ENCODE data around the gene SKAP1. TPM values are rescaled to one million over a fixed set of nuclear protein-coding genes. Genes with fewer than 3 reads are reported as not detected.
"Not testable (repeated sequence)": the region's sequence is repeated elsewhere in the genome, so short reads cannot be mapped to it uniquely, and the experiment has no call there.

SKAP1 gene
- total and polyA plus RNA-seq, 4 donors: 4.4 to 36.1 (median 24.7) TPM

DNA sequence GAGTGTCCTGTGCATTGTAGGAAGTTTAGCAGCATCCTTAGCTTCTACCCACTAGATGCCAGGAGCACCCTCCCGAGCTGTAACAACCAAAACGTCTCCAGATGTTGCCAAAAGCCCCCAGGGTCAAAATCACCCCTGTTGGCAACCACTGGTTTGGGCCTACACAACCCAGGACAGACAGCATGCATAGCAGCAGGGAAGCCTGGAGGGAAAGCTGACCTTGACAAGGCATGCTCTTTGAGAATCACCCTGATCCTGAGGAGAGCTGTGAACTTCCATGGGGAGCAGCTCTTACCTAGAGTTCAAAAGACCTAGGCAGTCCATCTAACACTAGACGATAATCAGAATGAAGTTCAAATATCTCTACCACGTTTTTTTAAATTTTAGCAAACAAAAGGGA is 9.2 kb downstream of the SKAP1 start:
- Histone ChIP-seq H3K4me1 (ENCODE audit: control insufficient read depth, insufficient read depth, low read length) (no peaks in the 10 kb centered on the region), H3K4me3 (ENCODE audit: low read depth, low read length) (no peak overlapping the region), H3K27me3 (ENCODE audit: control insufficient read depth, insufficient read depth, low read length) (no peaks in the 10 kb centered on the region), H3K9me3 (ENCODE audit: control insufficient read depth, insufficient read depth, low read length) (no peaks in the 10 kb centered on the region), H3K27ac (ENCODE audit: low read depth, low read length) (no peak overlapping the region), H3K36me3 (ENCODE audit: control insufficient read depth, insufficient read depth, low read length) (no peaks in the 10 kb centered on the region)
- DNase-seq (ENCODE audit: low read depth in 4 of 6, low spot score in 6 of 6): no peak
- 30% methylated on average over 2 of the region's 4 CpGs for WGBS (ENCODE audit: insufficient coverage)

DNA sequence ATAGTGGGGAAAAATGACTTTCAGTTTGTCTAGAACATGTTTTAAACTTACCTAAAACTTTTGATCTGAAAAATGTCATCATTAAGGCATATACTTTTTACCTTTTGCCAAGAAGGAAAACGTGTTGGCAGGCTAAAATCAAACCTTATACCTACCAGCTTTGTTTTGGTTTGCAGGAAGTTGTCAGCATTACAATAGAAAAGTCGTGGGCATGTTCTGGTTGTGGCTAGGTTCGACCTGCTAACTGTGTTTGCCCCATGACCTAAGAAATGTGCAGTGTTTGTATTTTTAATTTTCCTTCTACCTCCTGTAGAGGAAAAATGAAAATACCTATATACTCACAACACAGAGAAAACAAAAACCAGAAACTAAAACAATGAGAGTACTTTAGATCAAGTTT is 13.0 kb downstream of the SKAP1 start:
- Histone ChIP-seq H3K4me3 (ENCODE audit: low read depth, low read length) (no peak overlapping the region), H3K27me3 (ENCODE audit: control insufficient read depth, insufficient read depth, low read length) (no peaks in the 10 kb centered on the region), H3K27ac (ENCODE audit: low read depth, low read length) (no peak overlapping the region), H3K36me3 (ENCODE audit: control insufficient read depth, insufficient read depth, low read length) (no peaks in the 10 kb centered on the region), H3K9me3 (ENCODE audit: control insufficient read depth, insufficient read depth, low read length) (no peaks in the 10 kb centered on the region), H3K4me1 (ENCODE audit: control insufficient read depth, insufficient read depth, low read length) (no peaks in the 10 kb centered on the region)
- WGBS (ENCODE audit: insufficient coverage): no CpG with 5 or more reads among the region's 3 CpGs
- DNase-seq (ENCODE audit: low read depth in 4 of 6, low spot score in 6 of 6): no peak

DNA sequence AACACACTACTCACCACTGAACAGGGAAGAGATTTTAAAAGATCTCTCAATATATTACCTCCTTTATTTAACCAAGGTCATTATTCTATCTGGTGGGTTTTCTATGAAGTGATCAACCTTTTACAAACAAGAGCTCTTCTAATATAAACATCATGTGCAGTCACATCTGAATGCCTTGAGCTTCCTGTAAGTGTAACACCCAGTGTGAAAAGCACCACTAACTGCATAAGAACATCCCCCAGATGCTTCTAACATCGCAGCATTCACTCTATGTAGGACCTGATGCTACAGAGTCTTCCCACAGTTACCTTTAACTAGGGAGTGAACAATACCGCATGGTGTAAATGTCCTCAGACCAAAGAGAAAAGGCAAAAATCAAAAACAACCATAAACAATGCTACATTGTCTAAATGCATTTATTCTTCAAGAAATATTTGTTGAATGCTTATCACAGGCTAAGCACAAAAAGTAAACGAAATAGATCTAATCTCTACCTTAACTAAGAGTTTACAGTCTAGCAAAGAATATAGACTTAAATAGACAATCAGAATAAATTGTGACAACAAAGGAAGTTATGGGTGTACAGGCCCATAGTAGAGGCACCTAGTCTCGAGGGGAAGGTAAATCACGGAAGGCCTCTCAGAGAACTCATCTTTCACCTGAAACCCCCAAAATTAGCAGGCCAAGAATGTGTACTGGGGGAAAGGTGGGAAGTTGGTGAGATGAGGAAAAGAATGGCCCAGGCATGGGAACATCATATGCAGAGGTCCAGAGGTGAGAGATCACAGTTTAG is 16.2 kb downstream of the SKAP1 start:
- H3K27ac ChIP-seq (ENCODE audit: low read depth, low read length): no peak overlapping the region
- no peak for DNase-seq (ENCODE audit: low read depth in 4 of 6, low spot score in 6 of 6)
- no peaks in the 10 kb centered on the region for H3K9me3 ChIP-seq (ENCODE audit: control insufficient read depth, insufficient read depth, low read length)
- no peaks in the 10 kb centered on the region for H3K4me1 ChIP-seq (ENCODE audit: control insufficient read depth, insufficient read depth, low read length)
- no peaks in the 10 kb centered on the region for H3K36me3 ChIP-seq (ENCODE audit: control insufficient read depth, insufficient read depth, low read length)
- H3K27me3 ChIP-seq (ENCODE audit: control insufficient read depth, insufficient read depth, low read length): no peaks in the 10 kb centered on the region
- H3K4me3 ChIP-seq (ENCODE audit: low read depth, low read length): no peak overlapping the region
- 40% methylated on average over 1 of the region's 5 CpGs for WGBS (ENCODE audit: insufficient coverage)

DNA sequence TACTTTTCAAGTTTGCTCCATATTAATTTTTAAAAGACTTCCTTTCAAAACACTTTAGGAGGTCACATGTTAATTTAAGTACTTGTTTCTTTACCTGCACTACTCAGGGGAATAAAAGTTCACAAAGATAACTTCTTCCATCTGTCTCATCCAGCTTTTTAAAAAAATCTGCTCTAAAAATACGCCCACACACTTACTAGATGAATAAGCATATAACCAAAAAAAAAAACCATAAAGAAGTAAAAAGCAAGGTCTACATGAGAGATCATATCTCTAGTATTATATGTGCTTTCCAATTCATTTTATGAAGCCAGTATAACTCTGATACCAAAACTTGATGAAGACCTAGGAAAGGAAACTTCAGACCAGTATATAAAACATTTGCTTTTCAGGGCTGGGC is 17.2 kb downstream of the SKAP1 start:
- DNase-seq (ENCODE audit: low read depth in 4 of 6, low spot score in 6 of 6): no peak
- H3K27ac ChIP-seq (ENCODE audit: low read depth, low read length): no peak overlapping the region
- H3K36me3 ChIP-seq (ENCODE audit: control insufficient read depth, insufficient read depth, low read length): no peaks in the 10 kb centered on the region
- H3K4me3 ChIP-seq (ENCODE audit: low read depth, low read length): no peak overlapping the region
- H3K9me3 ChIP-seq (ENCODE audit: control insufficient read depth, insufficient read depth, low read length): no peaks in the 10 kb centered on the region
- no CpG with 5 or more reads among the region's 1 CpG for WGBS (ENCODE audit: insufficient coverage)
- H3K4me1 ChIP-seq (ENCODE audit: control insufficient read depth, insufficient read depth, low read length): no peaks in the 10 kb centered on the region
- no peaks in the 10 kb centered on the region for H3K27me3 ChIP-seq (ENCODE audit: control insufficient read depth, insufficient read depth, low read length)

DNA sequence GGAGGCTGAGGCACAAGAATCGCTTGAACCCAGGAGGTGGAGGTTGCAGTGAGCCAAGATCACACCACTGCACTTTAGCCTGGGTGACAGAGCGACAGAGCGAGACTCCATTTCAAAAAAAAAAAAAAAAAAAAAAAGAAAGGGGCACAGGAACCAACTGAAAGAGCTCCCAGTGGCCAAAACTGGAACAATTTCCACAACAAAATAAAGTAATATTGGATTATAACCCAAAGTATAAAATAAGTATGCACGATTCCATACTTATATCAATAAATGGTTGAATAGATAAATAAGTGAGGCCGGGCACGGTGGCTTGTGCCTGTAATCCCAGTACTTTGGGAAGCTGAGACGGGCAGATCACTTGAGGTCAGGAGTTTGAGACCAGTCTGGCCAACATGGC is 19.2 kb downstream of the SKAP1 start:
- WGBS (ENCODE audit: insufficient coverage): 100% methylated on average over 1 of the region's 7 CpGs
- not testable (repeated sequence) for H3K27me3 ChIP-seq (ENCODE audit: control insufficient read depth, insufficient read depth, low read length)

DNA sequence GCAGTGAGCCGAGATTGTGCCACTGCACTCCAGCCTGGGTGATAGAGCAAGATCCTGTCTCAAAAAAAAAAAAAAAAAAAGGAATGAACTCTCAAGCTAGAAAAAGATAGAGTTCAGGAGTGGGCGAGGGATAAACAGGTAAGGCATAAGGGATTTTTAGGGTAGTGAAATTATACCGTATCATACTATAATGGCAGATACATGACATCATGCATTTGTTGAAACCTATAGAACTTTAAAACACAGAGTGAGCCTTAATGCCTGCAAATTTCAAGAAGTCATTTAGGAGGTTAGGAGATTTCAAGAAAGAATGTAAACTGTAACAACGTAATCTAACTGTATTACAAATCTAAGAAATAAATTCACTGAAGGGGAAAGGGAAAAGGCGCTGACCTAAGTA is 20.4 kb downstream of the SKAP1 start:
- 100% methylated on average over 1 of the region's 5 CpGs for WGBS (ENCODE audit: insufficient coverage)
- Histone ChIP-seq H3K4me3 (ENCODE audit: low read depth, low read length) (no peak overlapping the region), H3K9me3 (ENCODE audit: control insufficient read depth, insufficient read depth, low read length) (no peaks in the 10 kb centered on the region), H3K36me3 (ENCODE audit: control insufficient read depth, insufficient read depth, low read length) (no peaks in the 10 kb centered on the region), H3K27me3 (ENCODE audit: control insufficient read depth, insufficient read depth, low read length) (no peaks in the 10 kb centered on the region), H3K27ac (ENCODE audit: low read depth, low read length) (no peak overlapping the region), H3K4me1 (ENCODE audit: control insufficient read depth, insufficient read depth, low read length) (no peaks in the 10 kb centered on the region)
- no peak for DNase-seq (ENCODE audit: low read depth in 4 of 6, low spot score in 6 of 6)

More for the DNA sequence above, 19.2 kb downstream of the SKAP1 start:
- not testable (repeated sequence) for H3K9me3 ChIP-seq (ENCODE audit: control insufficient read depth, insufficient read depth, low read length); H3K36me3 ChIP-seq (ENCODE audit: control insufficient read depth, insufficient read depth, low read length); H3K4me3 ChIP-seq (ENCODE audit: low read depth, low read length); DNase-seq (ENCODE audit: low read depth in 4 of 6, low spot score in 6 of 6); H3K27ac ChIP-seq (ENCODE audit: low read depth, low read length); H3K4me1 ChIP-seq (ENCODE audit: control insufficient read depth, insufficient read depth, low read length)

DNA sequence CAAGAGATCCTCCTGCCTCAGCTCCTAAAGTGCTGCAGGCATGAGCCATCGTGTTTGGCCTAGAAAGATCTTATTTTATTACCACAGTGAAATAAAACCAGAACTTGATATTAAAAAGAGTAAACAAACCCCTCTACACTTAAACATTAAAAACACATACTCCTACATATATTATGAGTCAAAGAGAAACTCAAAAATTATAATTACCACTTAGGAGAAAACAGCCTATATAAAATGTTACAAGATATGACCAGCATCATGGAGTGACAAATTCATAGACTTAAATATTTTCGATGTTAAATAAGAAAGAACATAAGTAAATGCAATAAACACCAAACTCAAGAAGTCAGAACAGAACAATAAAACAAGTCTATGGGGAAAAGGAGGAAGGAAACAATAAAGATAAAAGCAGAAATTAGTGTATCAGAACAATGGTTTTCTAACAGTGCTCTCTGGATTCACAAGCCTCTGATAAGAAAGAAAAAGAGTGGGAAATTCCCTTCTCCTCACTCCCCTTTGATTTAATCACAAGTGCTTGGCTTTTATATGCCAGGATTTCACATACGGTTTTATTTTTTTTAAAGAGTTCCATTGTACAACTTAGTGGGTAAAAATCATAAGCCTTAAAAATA is 23.0 kb downstream of the SKAP1 start:
- Histone ChIP-seq H3K36me3 (ENCODE audit: control insufficient read depth, insufficient read depth, low read length) (no peaks in the 10 kb centered on the region), H3K4me3 (ENCODE audit: low read depth, low read length) (no peak overlapping the region), H3K27me3 (ENCODE audit: control insufficient read depth, insufficient read depth, low read length) (no peaks in the 10 kb centered on the region), H3K9me3 (ENCODE audit: control insufficient read depth, insufficient read depth, low read length) (no peaks in the 10 kb centered on the region), H3K27ac (ENCODE audit: low read depth, low read length) (no peak overlapping the region), H3K4me1 (ENCODE audit: control insufficient read depth, insufficient read depth, low read length) (no peaks in the 10 kb centered on the region)
- no peak for DNase-seq (ENCODE audit: low read depth in 4 of 6, low spot score in 6 of 6)
- WGBS (ENCODE audit: insufficient coverage): no CpG with 5 or more reads among the region's 3 CpGs

DNA sequence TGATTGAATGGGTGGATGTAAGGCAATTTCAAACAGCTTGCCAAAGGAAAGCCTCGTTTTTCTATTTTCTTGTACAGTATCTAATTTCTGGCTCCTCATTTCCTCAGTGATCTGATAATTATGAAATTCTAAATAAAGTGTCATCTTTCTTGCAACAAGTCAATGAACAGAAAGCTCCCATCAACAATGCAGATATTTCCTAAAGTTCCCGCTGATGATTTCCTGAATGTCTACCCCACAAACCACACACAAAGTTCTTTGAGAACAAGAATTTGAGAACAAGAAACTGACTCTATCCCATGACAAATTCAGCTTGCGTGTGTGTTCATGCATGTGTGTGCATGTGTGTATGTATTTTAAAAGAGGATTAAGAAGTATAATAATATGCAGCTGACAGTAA is 35.2 kb downstream of the SKAP1 start:
- Histone ChIP-seq H3K4me3 (ENCODE audit: low read depth, low read length) (no peak overlapping the region), H3K27ac (ENCODE audit: low read depth, low read length) (no peak overlapping the region), H3K9me3 (ENCODE audit: control insufficient read depth, insufficient read depth, low read length) (no peaks in the 10 kb centered on the region), H3K27me3 (ENCODE audit: control insufficient read depth, insufficient read depth, low read length) (no peaks in the 10 kb centered on the region), H3K36me3 (ENCODE audit: control insufficient read depth, insufficient read depth, low read length) (no peaks in the 10 kb centered on the region), H3K4me1 (ENCODE audit: control insufficient read depth, insufficient read depth, low read length) (peaks cover 4% of the 10 kb centered on the region)
- DNase-seq (ENCODE audit: low read depth in 4 of 6, low spot score in 6 of 6): no peak
- 67% methylated on average over 1 of the region's 3 CpGs for WGBS (ENCODE audit: insufficient coverage)

DNA sequence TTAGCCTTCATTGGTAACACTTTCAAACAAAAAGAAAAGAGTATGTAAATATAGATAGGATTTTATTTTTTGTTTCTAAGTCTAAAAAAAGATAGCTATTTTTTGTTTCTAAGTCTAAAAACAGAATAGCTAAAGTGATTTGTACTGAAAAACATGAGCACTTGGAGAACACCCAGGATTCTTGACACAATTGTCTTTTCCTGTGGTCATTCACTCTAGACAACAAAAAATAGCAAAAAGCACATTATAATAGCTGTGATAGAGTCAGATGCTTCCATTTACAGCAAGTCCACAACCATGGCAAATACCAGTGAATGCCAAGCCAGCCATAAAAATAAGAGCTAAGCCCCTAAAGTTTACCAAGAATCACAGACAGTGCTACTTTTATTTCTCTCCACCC is 36.7 kb downstream of the SKAP1 start:
- no peaks in the 10 kb centered on the region for H3K27me3 ChIP-seq (ENCODE audit: control insufficient read depth, insufficient read depth, low read length)

DNA sequence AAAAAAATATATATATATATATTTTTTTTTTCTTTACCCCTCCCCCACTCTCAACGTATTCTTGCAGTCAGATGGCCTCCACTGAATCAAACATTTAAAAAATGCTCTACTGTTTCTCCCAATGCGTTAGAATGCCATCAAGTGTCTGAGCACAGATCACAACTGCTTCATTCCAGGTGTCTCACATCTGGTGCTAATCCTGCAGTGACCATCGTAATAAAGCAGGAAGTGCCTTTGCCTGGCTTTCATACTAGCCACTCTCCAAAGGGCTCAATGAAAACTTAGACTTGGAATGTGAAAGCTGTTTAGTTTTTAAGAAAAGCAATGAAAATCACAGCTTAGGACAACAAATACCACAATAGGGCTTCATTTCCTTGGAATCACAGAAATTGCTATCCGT is 37.2 kb downstream of the SKAP1 start:
- DNase-seq (ENCODE audit: low read depth in 4 of 6, low spot score in 6 of 6): peak in 1 of 6 donors; percentile 7
- 74% methylated on average over 2 of the region's 4 CpGs for WGBS (ENCODE audit: insufficient coverage)
- Histone ChIP-seq H3K4me3 (ENCODE audit: low read depth, low read length) (no peak overlapping the region), H3K27me3 (ENCODE audit: control insufficient read depth, insufficient read depth, low read length) (no peaks in the 10 kb centered on the region), H3K27ac (ENCODE audit: low read depth, low read length) (peak overlapping the region; percentile 40), H3K36me3 (ENCODE audit: control insufficient read depth, insufficient read depth, low read length) (no peaks in the 10 kb centered on the region), H3K4me1 (ENCODE audit: control insufficient read depth, insufficient read depth, low read length) (peaks cover 4% of the 10 kb centered on the region), H3K9me3 (ENCODE audit: control insufficient read depth, insufficient read depth, low read length) (no peaks in the 10 kb centered on the region)

More for the DNA sequence above, 36.7 kb downstream of the SKAP1 start:
- peaks cover 4% of the 10 kb centered on the region for H3K4me1 ChIP-seq (ENCODE audit: control insufficient read depth, insufficient read depth, low read length)
- DNase-seq (ENCODE audit: low read depth in 4 of 6, low spot score in 6 of 6): peak in 1 of 6 donors; percentile 10
- no peaks in the 10 kb centered on the region for H3K9me3 ChIP-seq (ENCODE audit: control insufficient read depth, insufficient read depth, low read length)
- no peak overlapping the region for H3K4me3 ChIP-seq (ENCODE audit: low read depth, low read length)
- peak overlapping the region; percentile 40 for H3K27ac ChIP-seq (ENCODE audit: low read depth, low read length)
- no peaks in the 10 kb centered on the region for H3K36me3 ChIP-seq (ENCODE audit: control insufficient read depth, insufficient read depth, low read length)
